D341Med (cell line): ENCODE results near the gene PAFAH1B1.

Source experiments
- DNase-seq: peaks from one replicate; pipeline ENCODE4 v3.0.0; 2012; ENCODE audit warnings: low spot score

Gene PAFAH1B1

GRCh38 chr17:2722611-2723010, 129.2 kb downstream of the PAFAH1B1 start:
- DNase-seq: no peak

- DNase-seq: no peak
Measured at GRCh38 chr17:2723505-2723996, 130.1 kb downstream of the PAFAH1B1 start.

- DNase-seq: peak; percentile 22
Measured at GRCh38 chr17:2723997-2724783, 130.7 kb downstream of the PAFAH1B1 start.

DNA sequence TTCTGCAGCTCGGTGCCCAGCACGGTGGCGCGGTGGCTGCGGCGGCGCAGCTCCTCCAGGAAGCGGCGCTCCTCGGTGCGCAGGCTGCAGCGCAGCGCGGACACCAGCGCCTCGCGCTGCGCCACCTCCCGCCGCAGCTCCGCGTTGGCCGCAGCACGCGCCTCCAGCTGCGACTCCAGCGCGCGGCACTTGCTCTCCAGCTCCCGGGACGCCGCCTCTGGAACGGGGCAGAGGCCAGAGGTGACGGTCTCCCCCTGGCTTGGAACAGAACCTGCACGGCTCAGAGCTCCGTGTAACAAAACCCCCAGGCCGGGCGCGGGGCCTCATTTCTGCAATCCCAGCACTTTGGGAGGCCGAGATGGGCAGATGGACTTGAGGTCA, 131.3 kb downstream of the PAFAH1B1 start:
- DNase-seq: no peak

DNA sequence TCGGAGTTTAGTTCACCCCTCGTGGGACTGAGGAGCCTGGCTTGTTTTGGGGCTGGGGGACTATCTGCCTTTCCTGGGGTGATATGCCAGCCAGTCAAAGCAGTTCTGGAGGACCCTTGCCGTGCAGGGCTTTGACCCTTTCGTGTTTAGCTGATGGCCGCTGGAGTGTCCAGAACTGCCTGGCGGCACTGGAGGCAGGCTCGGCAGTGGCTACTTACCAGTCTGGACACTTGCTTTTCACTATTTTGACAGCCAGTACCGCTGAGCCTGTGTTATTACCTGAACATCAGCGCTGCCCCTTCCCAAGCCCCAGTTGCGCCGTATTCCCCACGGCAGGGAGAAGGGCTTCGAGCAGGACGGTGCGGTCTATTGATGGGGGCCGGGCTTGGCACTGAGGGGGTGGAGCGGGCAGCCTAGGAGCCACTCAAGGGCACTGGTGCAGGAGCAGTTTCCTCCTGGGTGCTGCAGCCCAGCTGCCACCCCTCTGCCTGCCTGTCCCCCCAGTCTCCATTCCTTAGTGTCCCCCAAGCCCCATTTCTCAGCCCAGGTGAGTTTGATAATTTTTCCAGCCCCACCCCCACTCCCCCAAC, 137.4 kb downstream of the PAFAH1B1 start:
- no peak for DNase-seq

DNA sequence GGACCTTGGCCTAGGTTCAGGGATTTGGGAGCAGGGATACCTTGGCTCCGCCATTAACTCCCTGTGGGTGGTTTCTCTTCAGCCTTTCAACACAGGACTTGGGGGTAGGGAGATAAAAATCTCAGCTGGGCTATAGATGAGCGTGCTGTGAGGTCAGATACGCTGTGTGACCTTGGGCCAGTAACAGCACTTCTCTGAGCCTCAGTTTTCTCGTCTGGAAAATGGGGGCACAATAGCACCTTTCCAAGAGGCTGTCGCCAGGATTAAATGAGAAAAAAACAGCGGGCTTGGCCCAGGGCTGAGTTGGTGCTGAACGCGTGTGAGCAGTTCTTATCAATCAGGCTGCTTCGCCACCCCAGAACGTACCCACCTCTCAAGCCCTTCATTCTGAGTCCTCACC, 138.4 kb downstream of the PAFAH1B1 start:
- no peak for DNase-seq

- DNase-seq: no peak
Measured at GRCh38 chr17:2734939-2735338, 141.5 kb downstream of the PAFAH1B1 start.
